H9 (cell line): ENCODE data around the gene CMTM7. TPM values are rescaled to one million over a fixed set of nuclear protein-coding genes. Genes with fewer than 3 reads are reported as not detected.

Source experiments
- DNase-seq: peaks from one replicate; pipeline ENCODE4 v3.0.0-alpha.2; 2017
- H2AFZ ChIP-seq: one replicate; pipeline ENCODE4 v1.6.1; 2013; ENCODE audit warnings: mild to moderate bottlenecking, low read length, control low read depth, moderate library complexity
- H2AK5ac ChIP-seq: 2 replicates; pipeline ENCODE4 v1.6.1; 2013; ENCODE audit warnings: low read length, control low read depth, mixed read lengths; ENCODE audit not compliant: insufficient read length
- H2BK120ac ChIP-seq: one replicate; pipeline ENCODE4 v1.6.1; 2013; ENCODE audit warnings: low read depth, mild to moderate bottlenecking, low read length, control low read depth, inconsistent platforms; ENCODE audit not compliant: poor library complexity, severe bottlenecking
- H2BK12ac ChIP-seq: 2 replicates; pipeline ENCODE4 v1.6.1; 2013; ENCODE audit warnings: low read length, control low read depth, mixed read lengths, low read depth; ENCODE audit not compliant: insufficient read length
- H2BK15ac ChIP-seq: 2 replicates; pipeline ENCODE4 v1.6.1; 2013; ENCODE audit warnings: low read depth, low read length, control low read depth
- H2BK20ac ChIP-seq: one replicate; pipeline ENCODE4 v1.6.1; 2013; ENCODE audit warnings: low read depth, mild to moderate bottlenecking, low read length, control low read depth, inconsistent platforms; ENCODE audit not compliant: poor library complexity, severe bottlenecking
- H2BK5ac ChIP-seq: 2 replicates; pipeline ENCODE4 v1.6.1; 2013; ENCODE audit warnings: low read length, control low read depth, mixed read lengths; ENCODE audit not compliant: insufficient read length
- H3K14ac ChIP-seq: 2 replicates; pipeline ENCODE4 v1.6.1; 2013; ENCODE audit warnings: low read length, control low read depth; ENCODE audit not compliant: insufficient read depth
- H3K18ac ChIP-seq: 2 replicates; pipeline ENCODE4 v1.6.1; 2013; ENCODE audit warnings: low read depth, mild to moderate bottlenecking, mixed read lengths, low read length, control low read depth; ENCODE audit not compliant: insufficient read length
- H3K23ac ChIP-seq: 2 replicates; pipeline ENCODE4 v1.6.1; 2013; ENCODE audit warnings: low read length, control low read depth, mixed read lengths, low read depth; ENCODE audit not compliant: insufficient read length
- H3K23me2 ChIP-seq: 2 replicates; pipeline ENCODE4 v1.6.1; 2013; ENCODE audit warnings: low read depth, mild to moderate bottlenecking, mixed read lengths, low read length, control low read depth; ENCODE audit not compliant: insufficient read length, poor library complexity, severe bottlenecking
- H3K27ac ChIP-seq: 2 replicates; pipeline ENCODE4 v1.5.1; 2013; ENCODE audit warnings: low read length, control low read depth, mixed read lengths, low read depth; ENCODE audit not compliant: insufficient read length
- H3K27me3 ChIP-seq: 2 replicates; pipeline ENCODE4 v1.6.1; 2013; ENCODE audit warnings: low read length, control low read depth, inconsistent platforms; ENCODE audit not compliant: insufficient read depth
- H3K4ac ChIP-seq: 2 replicates; pipeline ENCODE4 v1.6.1; 2013; ENCODE audit warnings: low read depth, mild to moderate bottlenecking, control low read depth, inconsistent platforms, low read length, moderate library complexity
- H3K4me1 ChIP-seq: 2 replicates; pipeline ENCODE4 v1.6.1; 2013; ENCODE audit warnings: low read length, control low read depth, inconsistent platforms; ENCODE audit not compliant: insufficient read depth
- H3K4me2 ChIP-seq: 2 replicates; pipeline ENCODE4 v1.6.1; 2013; ENCODE audit warnings: low read length, control low read depth, mixed read lengths; ENCODE audit not compliant: insufficient read length, insufficient read depth
- H3K56ac ChIP-seq: 2 replicates; pipeline ENCODE4 v1.6.1; 2013; ENCODE audit warnings: low read depth, mild to moderate bottlenecking, mixed read lengths, low read length, control low read depth; ENCODE audit not compliant: insufficient read length
- H3K79me1 ChIP-seq: 2 replicates; pipeline ENCODE4 v1.6.1; 2013; ENCODE audit warnings: low read depth, mild to moderate bottlenecking, moderate library complexity, low read length, control low read depth, inconsistent platforms; ENCODE audit not compliant: insufficient read depth, poor library complexity, severe bottlenecking
- H3K79me2 ChIP-seq: 2 replicates; pipeline ENCODE4 v1.6.1; 2013; ENCODE audit warnings: low read length, control low read depth, inconsistent platforms; ENCODE audit not compliant: insufficient read depth
- H3K9ac ChIP-seq: 2 replicates; pipeline ENCODE4 v1.6.1; 2013; ENCODE audit warnings: low read length, control low read depth, mixed read lengths; ENCODE audit not compliant: insufficient read length; ENCODE audit errors: extremely low read depth
- H3K9me3 ChIP-seq: one replicate; pipeline ENCODE4 v1.6.1; 2013; ENCODE audit warnings: low read depth, low read length, inconsistent platforms; ENCODE audit not compliant: control insufficient read depth
- H3T11ph ChIP-seq: one replicate; pipeline ENCODE4 v1.6.1; 2013; ENCODE audit warnings: mild to moderate bottlenecking, low read length, control low read depth, inconsistent platforms
- H4K20me1 ChIP-seq: one replicate; pipeline ENCODE4 v1.6.1; 2013; ENCODE audit not compliant: control insufficient read depth, insufficient read length, insufficient read depth
- H4K5ac ChIP-seq: 2 replicates; pipeline ENCODE4 v1.6.1; 2013; ENCODE audit warnings: low read depth, mild to moderate bottlenecking, mixed read lengths, low read length, control low read depth; ENCODE audit not compliant: insufficient read length
- H4K8ac ChIP-seq: replicated peaks from 2 replicates; pipeline ENCODE4 v1.6.1; 2013; ENCODE audit warnings: low read length, control low read depth, mixed read lengths, low read depth; ENCODE audit not compliant: insufficient read length
- H4K91ac ChIP-seq: 2 replicates; pipeline ENCODE4 v1.6.1; 2013; ENCODE audit warnings: low read depth, mild to moderate bottlenecking, moderate library complexity, mixed read lengths, low read length, control low read depth; ENCODE audit not compliant: insufficient read length
- H3K27ac Mint-ChIP-seq, 3 experiments: 2 replicates in 2 of 3; 3 replicates in 1 of 3; pipeline ENCODE4 v1.8.0; 2020 to 2021; ENCODE audit warnings: mixed read lengths in 3 of 3, mild to moderate bottlenecking in 1 of 3, moderate library complexity in 1 of 3
- H3K27me3 Mint-ChIP-seq: 2 replicates; pipeline ENCODE4 v1.8.0; 2021; ENCODE audit warnings: low read depth, mild to moderate bottlenecking, moderate library complexity, mixed read lengths
- H3K36me3 Mint-ChIP-seq, 3 experiments: 2 replicates in 2 of 3; 3 replicates in 1 of 3; pipeline ENCODE4 v1.8.0; 2020 to 2021; ENCODE audit warnings: low read depth in 3 of 3, mixed read lengths in 3 of 3; ENCODE audit not compliant: insufficient read depth in 1 of 3
- H3K4me1 Mint-ChIP-seq, 2 experiments: 2 replicates each; pipeline ENCODE4 v1.8.0; 2020; ENCODE audit warnings: mixed read lengths in 2 of 2
- H3K4me3 Mint-ChIP-seq, 2 experiments: 2 replicates in 1 of 2; 3 replicates in 1 of 2; pipeline ENCODE4 v1.8.0; 2020 to 2021; ENCODE audit warnings: mild to moderate bottlenecking in 2 of 2, mixed read lengths in 2 of 2, moderate library complexity in 1 of 2
- H3K9me3 Mint-ChIP-seq, 2 experiments: 2 replicates in 1 of 2; 3 replicates in 1 of 2; pipeline ENCODE4 v1.8.0; 2020; ENCODE audit warnings: mild to moderate bottlenecking in 2 of 2, mixed read lengths in 2 of 2, moderate library complexity in 1 of 2
- WGBS: extraction: QIAGEN DNeasy Blood & Tissue Kit; methylation state at CpG from one replicate; pipeline ENCODE4 v1.1.7; 2013; ENCODE audit warnings: missing lambda C conversion rate, low lambda C conversion rate, mixed read lengths; ENCODE audit not compliant: insufficient read length; ENCODE audit errors: extremely low coverage; 5-methylcytosine and 5-hydroxymethylcytosine counted together
- total RNA-seq: library from RNA; stranded (reverse); gene quantifications from 2 replicates; pipeline ENCODE4 v1.2.1, GENCODE V29; 2021
- TF ChIP-seq, protein P1 (sequence below): fragments of 200-600 bp; sonication (generic); conservative IDR thresholded peaks from 3 replicates; pipeline ENCODE4 v1.8.0; 2021; ENCODE audit warnings: antibody characterized with exemption, mild to moderate bottlenecking

Gene CMTM7
- total RNA-seq, 1 experiment from 2014 or later = 23.9 TPM

DNA sequence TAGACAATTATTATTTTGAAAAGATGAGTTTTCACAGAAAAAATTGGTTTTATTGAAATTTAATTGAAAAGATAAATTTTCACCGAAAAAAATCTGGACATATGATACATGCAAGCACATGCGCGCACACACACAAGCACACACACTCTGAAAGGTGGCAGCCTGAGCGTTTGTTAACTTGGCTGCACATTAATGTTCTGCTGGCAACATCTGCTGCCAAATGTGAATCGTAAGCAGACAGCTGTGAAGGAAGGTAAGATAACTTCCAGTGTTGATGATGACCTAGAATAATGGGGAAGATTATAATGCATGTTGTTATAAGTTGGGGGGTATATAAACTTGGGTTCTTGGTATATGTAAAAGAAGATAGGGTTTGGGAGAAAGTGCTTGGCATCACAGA lies 18.4 kb upstream of the CMTM7 start:
- Mint-ChIP-seq H3K4me3 (no peak overlapping the region), H3K27ac (no peak overlapping the region), H3K4me1 (peaks cover 3 to 7% of the 10 kb centered on the region in 2 experiments; a peak in 3 of 4 replicates), H3K36me3 (no peaks in the 10 kb centered on the region), H3K9me3 (no peaks in the 10 kb centered on the region), H3K27me3 (no peaks in the 10 kb centered on the region)
- Histone ChIP-seq H2BK15ac (no peak overlapping the region), H2BK20ac (no peak overlapping the region), H3K23ac (no peak overlapping the region), H3K9me3 (no peaks in the 10 kb centered on the region), H3K79me2 (no peaks in the 10 kb centered on the region), H3K56ac (no peak overlapping the region), H3K27ac (no peak overlapping the region), H3K4me1 (no peaks in the 10 kb centered on the region; the same call in 1 of the 2 replicates), H2BK12ac (no peak overlapping the region), H3K79me1 (no peaks in the 10 kb centered on the region), H3K27me3 (no peaks in the 10 kb centered on the region), H4K91ac (no peak overlapping the region), H3K18ac (no peak overlapping the region), H3K9ac (no peak overlapping the region), H3K4me2 (no peak overlapping the region), H2BK5ac (no peak overlapping the region), H3K14ac (no peak overlapping the region), H2AFZ (no peak overlapping the region), H2BK120ac (no peak overlapping the region), H2AK5ac (no peak overlapping the region), H3K4ac (no peak overlapping the region), H3T11ph (no peak overlapping the region), H3K23me2 (no peaks in the 10 kb centered on the region), H4K8ac (no peak overlapping the region), H4K20me1 (no peaks in the 10 kb centered on the region), H4K5ac (no peak overlapping the region)
- DNase-seq = no peak
- WGBS = 100% methylated on average over 1 of the region's 5 CpGs
- TF ChIP-seq, protein P1, sequence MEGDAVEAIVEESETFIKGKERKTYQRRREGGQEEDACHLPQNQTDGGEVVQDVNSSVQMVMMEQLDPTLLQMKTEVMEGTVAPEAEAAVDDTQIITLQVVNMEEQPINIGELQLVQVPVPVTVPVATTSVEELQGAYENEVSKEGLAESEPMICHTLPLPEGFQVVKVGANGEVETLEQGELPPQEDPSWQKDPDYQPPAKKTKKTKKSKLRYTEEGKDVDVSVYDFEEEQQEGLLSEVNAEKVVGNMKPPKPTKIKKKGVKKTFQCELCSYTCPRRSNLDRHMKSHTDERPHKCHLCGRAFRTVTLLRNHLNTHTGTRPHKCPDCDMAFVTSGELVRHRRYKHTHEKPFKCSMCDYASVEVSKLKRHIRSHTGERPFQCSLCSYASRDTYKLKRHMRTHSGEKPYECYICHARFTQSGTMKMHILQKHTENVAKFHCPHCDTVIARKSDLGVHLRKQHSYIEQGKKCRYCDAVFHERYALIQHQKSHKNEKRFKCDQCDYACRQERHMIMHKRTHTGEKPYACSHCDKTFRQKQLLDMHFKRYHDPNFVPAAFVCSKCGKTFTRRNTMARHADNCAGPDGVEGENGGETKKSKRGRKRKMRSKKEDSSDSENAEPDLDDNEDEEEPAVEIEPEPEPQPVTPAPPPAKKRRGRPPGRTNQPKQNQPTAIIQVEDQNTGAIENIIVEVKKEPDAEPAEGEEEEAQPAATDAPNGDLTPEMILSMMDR = no peak
